ENCODE results near the gene MYH10. TPM values are rescaled to one million over a fixed set of nuclear protein-coding genes. Genes with fewer than 3 reads are reported as not detected.

Gene MYH10
- total and polyA plus RNA-seq, 9 of the 15 experiments (the other 6 are each of a cell fraction or from before 2014, with no cell fraction given), result 16.3 to 95.3 (median 39.7) TPM

DNA sequence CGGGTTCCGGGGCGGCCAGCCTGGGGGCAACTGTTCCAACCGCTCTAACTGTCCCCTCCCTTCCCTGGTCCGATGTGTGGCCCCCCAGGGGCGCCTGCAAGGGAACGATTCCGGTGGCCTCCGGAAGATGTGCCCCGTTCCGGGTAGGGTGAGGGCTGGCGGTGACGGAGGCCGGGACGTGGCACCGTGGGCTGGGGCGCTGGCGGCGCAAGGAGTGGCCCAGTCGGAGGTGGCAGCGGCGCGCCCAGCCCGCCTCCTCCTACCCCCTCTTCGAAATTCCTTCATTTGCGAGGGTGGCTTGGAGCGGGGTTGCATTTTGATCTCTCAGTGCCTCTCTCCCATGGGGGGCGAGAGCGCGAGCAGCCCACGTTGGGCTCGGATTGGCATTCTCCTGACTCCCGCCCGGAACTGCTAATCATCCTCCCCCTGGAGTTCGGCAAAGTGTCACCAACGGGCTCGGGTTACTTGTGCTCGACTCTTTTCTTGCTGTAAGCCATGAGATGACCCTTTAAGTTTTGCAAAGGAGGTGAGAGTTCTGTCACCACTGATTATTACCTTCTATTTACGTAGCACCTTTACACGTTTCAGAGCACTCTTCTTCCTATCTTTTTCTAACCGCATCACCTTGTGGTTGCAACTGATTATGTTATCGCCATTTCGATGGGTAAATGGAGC, 194.2 kb downstream of the MYH10 start (continued):
- TF ChIP-seq, protein P1, sequence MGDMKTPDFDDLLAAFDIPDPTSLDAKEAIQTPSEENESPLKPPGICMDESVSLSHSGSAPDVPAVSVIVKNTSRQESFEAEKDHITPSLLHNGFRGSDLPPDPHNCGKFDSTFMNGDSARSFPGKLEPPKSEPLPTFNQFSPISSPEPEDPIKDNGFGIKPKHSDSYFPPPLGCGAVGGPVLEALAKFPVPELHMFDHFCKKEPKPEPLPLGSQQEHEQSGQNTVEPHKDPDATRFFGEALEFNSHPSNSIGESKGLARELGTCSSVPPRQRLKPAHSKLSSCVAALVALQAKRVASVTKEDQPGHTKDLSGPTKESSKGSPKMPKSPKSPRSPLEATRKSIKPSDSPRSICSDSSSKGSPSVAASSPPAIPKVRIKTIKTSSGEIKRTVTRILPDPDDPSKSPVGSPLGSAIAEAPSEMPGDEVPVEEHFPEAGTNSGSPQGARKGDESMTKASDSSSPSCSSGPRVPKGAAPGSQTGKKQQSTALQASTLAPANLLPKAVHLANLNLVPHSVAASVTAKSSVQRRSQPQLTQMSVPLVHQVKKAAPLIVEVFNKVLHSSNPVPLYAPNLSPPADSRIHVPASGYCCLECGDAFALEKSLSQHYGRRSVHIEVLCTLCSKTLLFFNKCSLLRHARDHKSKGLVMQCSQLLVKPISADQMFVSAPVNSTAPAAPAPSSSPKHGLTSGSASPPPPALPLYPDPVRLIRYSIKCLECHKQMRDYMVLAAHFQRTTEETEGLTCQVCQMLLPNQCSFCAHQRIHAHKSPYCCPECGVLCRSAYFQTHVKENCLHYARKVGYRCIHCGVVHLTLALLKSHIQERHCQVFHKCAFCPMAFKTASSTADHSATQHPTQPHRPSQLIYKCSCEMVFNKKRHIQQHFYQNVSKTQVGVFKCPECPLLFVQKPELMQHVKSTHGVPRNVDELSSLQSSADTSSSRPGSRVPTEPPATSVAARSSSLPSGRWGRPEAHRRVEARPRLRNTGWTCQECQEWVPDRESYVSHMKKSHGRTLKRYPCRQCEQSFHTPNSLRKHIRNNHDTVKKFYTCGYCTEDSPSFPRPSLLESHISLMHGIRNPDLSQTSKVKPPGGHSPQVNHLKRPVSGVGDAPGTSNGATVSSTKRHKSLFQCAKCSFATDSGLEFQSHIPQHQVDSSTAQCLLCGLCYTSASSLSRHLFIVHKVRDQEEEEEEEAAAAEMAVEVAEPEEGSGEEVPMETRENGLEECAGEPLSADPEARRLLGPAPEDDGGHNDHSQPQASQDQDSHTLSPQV (IDR thresholded peaks at IDR 0.05), result no peak
- TF ChIP-seq NFIX (CRISPR knock-in tag; IDR thresholded peaks at IDR 0.05; ENCODE audit: low read depth), result no peak
- TF ChIP-seq NBN (IDR thresholded peaks at IDR 0.05; ENCODE audit: low read depth), result no peak
- no peak for TF ChIP-seq PHF21A (IDR thresholded peaks at IDR 0.05; ENCODE audit: borderline replicate concordance, low read depth)
- peak; percentile 84 for TF ChIP-seq ARID1B (IDR thresholded peaks at IDR 0.05)
- no peak for TF ChIP-seq NELFE (IDR thresholded peaks at IDR 0.05; ENCODE audit: insufficient read depth, insufficient read length)
- peak; percentile 58 to 64 for TF ChIP-seq KDM1A (IDR thresholded peaks at IDR 0.05)
- TF ChIP-seq ZNF583 (CRISPR knock-in tag; IDR thresholded peaks at IDR 0.05), result no peak
- TF ChIP-seq, protein P2, sequence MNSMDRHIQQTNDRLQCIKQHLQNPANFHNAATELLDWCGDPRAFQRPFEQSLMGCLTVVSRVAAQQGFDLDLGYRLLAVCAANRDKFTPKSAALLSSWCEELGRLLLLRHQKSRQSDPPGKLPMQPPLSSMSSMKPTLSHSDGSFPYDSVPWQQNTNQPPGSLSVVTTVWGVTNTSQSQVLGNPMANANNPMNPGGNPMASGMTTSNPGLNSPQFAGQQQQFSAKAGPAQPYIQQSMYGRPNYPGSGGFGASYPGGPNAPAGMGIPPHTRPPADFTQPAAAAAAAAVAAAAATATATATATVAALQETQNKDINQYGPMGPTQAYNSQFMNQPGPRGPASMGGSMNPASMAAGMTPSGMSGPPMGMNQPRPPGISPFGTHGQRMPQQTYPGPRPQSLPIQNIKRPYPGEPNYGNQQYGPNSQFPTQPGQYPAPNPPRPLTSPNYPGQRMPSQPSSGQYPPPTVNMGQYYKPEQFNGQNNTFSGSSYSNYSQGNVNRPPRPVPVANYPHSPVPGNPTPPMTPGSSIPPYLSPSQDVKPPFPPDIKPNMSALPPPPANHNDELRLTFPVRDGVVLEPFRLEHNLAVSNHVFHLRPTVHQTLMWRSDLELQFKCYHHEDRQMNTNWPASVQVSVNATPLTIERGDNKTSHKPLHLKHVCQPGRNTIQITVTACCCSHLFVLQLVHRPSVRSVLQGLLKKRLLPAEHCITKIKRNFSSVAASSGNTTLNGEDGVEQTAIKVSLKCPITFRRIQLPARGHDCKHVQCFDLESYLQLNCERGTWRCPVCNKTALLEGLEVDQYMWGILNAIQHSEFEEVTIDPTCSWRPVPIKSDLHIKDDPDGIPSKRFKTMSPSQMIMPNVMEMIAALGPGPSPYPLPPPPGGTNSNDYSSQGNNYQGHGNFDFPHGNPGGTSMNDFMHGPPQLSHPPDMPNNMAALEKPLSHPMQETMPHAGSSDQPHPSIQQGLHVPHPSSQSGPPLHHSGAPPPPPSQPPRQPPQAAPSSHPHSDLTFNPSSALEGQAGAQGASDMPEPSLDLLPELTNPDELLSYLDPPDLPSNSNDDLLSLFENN (IDR thresholded peaks at IDR 0.05; ENCODE audit: low read depth in 2 of 2, low read length in 2 of 2), result no peak
- TF ChIP-seq, protein P3, sequence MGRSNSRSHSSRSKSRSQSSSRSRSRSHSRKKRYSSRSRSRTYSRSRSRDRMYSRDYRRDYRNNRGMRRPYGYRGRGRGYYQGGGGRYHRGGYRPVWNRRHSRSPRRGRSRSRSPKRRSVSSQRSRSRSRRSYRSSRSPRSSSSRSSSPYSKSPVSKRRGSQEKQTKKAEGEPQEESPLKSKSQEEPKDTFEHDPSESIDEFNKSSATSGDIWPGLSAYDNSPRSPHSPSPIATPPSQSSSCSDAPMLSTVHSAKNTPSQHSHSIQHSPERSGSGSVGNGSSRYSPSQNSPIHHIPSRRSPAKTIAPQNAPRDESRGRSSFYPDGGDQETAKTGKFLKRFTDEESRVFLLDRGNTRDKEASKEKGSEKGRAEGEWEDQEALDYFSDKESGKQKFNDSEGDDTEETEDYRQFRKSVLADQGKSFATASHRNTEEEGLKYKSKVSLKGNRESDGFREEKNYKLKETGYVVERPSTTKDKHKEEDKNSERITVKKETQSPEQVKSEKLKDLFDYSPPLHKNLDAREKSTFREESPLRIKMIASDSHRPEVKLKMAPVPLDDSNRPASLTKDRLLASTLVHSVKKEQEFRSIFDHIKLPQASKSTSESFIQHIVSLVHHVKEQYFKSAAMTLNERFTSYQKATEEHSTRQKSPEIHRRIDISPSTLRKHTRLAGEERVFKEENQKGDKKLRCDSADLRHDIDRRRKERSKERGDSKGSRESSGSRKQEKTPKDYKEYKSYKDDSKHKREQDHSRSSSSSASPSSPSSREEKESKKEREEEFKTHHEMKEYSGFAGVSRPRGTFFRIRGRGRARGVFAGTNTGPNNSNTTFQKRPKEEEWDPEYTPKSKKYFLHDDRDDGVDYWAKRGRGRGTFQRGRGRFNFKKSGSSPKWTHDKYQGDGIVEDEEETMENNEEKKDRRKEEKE (IDR thresholded peaks at IDR 0.05; ENCODE audit: borderline replicate concordance in 1 of 2, control insufficient read depth in 1 of 2, low read depth in 2 of 2, low read length in 1 of 2), result no peak
- TF ChIP-seq, protein P4, sequence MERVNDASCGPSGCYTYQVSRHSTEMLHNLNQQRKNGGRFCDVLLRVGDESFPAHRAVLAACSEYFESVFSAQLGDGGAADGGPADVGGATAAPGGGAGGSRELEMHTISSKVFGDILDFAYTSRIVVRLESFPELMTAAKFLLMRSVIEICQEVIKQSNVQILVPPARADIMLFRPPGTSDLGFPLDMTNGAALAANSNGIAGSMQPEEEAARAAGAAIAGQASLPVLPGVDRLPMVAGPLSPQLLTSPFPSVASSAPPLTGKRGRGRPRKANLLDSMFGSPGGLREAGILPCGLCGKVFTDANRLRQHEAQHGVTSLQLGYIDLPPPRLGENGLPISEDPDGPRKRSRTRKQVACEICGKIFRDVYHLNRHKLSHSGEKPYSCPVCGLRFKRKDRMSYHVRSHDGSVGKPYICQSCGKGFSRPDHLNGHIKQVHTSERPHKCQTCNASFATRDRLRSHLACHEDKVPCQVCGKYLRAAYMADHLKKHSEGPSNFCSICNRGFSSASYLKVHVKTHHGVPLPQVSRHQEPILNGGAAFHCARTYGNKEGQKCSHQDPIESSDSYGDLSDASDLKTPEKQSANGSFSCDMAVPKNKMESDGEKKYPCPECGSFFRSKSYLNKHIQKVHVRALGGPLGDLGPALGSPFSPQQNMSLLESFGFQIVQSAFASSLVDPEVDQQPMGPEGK (CRISPR knock-in tag; IDR thresholded peaks at IDR 0.05; ENCODE audit: borderline replicate concordance), result no peak
- peak; percentile 52; the same call in 1 of the 2 replicates for TF ChIP-seq CC2D1A (IDR thresholded peaks at IDR 0.05)

Data from K562 (cell line).